GM18951 (cell line): ENCODE results near the gene TYW1.
"Not testable (repeated sequence)": the region's sequence is repeated elsewhere in the genome, so short reads cannot be mapped to it uniquely, and the experiment has no call there.

ENCODE experiments used
- POLR2A ChIP-seq: IDR thresholded peaks from 4 replicates; pipeline ENCODE4 v1.6.1; 2011; ENCODE audit warnings: mild to moderate bottlenecking; ENCODE audit not compliant: insufficient read length, insufficient read depth; ENCODE audit errors: extremely low read depth
- in situ Hi-C: fragments of 300-500 bp; cut with MboI; formaldehyde crosslinking; loops from one replicate; pipeline ENCODE4 v1.12.0; 2022; ENCODE audit warnings: low sequenced_read_pairs, mixed read lengths, inconsistent platforms; ENCODE audit not compliant: unreplicated experiment

TYW1 gene

GRCh38 chr7:67191002-67191720, 194.5 kb downstream of the TYW1 start:
- in situ Hi-C loops, result not testable (repeated sequence)

DNA sequence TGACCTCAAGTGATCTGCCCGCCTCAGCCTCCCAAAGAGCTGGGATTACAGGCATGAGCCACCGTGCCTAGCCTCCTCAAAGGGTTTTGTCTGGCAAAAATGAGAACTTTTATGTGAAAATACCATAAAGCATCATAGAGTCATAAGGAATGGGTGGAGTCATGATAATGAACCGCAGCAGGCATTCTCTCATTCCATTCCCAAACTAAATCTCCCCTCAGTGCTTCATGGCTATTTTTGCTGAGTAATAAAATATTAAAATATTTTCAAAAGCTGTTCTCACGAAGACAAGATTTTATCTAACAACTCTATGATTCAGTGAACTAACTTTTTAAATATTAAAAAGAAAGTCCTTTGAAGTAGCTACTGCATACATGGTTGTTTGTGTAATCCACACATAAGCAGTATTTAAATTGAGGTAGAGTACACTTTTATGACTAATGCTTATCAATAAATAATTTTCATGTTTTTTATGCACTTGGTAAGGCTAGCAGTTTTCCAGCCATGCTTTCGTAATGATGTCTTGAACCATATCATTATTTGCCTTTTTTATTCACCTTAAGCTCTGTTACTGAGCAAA, 195.6 kb downstream of the TYW1 start:
- in situ Hi-C loops, result not testable (repeated sequence)

GRCh38 chr7:67192889-67193613, 196.4 kb downstream of the TYW1 start:
- in situ Hi-C loops, result not testable (repeated sequence)

GRCh38 chr7:67196176-67196575, 199.5 kb downstream of the TYW1 start:
- in situ Hi-C loops, result not testable (repeated sequence)

- in situ Hi-C loops, result not testable (repeated sequence)
Observed at GRCh38 chr7:67198865-67199526, 202.4 kb downstream of the TYW1 start.

- in situ Hi-C loops, result not testable (repeated sequence)
Observed at GRCh38 chr7:67205772-67206171, 209.1 kb downstream of the TYW1 start.

- in situ Hi-C loops, result no loop called here
- TF ChIP-seq POLR2A, result no peak
Observed at GRCh38 chr7:67206452-67206851, 209.8 kb downstream of the TYW1 start.

- in situ Hi-C loops, result not testable (repeated sequence)
Observed at GRCh38 chr7:67208656-67209055, 212.0 kb downstream of the TYW1 start.

GRCh38 chr7:67209256-67209655, 212.6 kb downstream of the TYW1 start:
- in situ Hi-C loops, result no loop called here

GRCh38 chr7:67210567-67210966, 213.9 kb downstream of the TYW1 start:
- TF ChIP-seq POLR2A, result no peak
- in situ Hi-C loops, result no loop called here

More at GRCh38 chr7:67209256-67209655, 212.6 kb downstream of the TYW1 start:
- TF ChIP-seq POLR2A, result no peak

DNA sequence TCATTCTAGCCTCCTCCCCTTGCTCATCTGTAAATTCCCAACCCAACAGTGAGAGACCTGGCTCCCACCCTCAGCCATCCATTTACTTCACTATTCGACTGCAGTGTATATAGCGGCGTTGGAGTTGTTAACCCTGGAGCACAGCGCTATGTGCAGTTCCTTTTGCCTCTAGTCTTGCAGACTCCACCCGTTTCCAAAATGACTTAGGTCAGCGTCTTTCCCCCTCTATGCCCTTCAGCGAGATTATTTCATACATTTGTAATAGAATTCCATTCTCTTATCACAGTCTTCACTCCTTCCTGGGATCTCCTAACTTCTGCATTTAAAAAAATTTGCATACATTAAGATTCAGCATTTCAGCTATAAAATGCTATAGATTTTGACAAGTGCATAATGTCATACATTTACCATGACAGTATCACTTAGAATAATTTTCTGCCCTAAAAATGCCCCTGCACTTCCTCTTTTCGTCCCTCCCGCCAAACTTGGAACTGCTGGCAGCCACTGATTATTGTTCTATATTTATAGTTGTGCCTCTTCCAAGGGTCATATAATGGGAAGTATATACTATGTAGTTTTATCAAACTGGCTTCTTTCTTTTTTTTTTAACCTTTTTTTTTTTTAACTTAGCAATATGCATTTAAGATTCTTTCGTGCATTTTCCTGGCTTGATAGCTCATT, 215.2 kb downstream of the TYW1 start:
- in situ Hi-C loops, result not testable (repeated sequence)

DNA sequence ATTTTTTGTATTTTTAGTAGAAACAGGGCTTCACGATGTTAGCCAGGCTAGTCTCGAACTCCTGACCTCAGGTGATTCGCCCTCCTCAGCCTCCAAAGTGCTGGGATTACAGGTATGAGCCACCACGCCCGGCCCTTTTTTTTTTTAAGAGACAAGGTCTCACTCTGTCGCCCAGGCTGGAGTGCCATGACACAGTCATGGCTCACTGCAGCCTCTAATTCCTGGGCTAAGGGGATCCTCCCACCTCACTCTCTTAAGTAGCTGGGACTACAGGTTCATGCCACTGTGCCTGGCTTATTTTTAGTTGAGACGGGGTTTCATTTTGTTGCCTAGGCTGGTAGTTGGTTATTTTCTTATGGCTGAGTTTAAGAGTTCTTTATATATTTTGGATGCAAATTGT, 216.4 kb downstream of the TYW1 start:
- in situ Hi-C loops, result not testable (repeated sequence)

GRCh38 chr7:67223551-67223950, 226.9 kb downstream of the TYW1 start:
- in situ Hi-C loops, result not testable (repeated sequence)

- in situ Hi-C loops, result not testable (repeated sequence)
Observed at GRCh38 chr7:67226340-67226907, 229.8 kb downstream of the TYW1 start.

- in situ Hi-C loops, result not testable (repeated sequence)
Observed at GRCh38 chr7:67226967-67227366, 230.3 kb downstream of the TYW1 start.

- in situ Hi-C loops, result not testable (repeated sequence)
Observed at GRCh38 chr7:67229018-67229417, 232.4 kb downstream of the TYW1 start.

GRCh38 chr7:67230029-67230428, 233.4 kb downstream of the TYW1 start:
- in situ Hi-C loops, result not testable (repeated sequence)

GRCh38 chr7:67233506-67233905, 236.9 kb downstream of the TYW1 start:
- in situ Hi-C loops, result not testable (repeated sequence)

DNA sequence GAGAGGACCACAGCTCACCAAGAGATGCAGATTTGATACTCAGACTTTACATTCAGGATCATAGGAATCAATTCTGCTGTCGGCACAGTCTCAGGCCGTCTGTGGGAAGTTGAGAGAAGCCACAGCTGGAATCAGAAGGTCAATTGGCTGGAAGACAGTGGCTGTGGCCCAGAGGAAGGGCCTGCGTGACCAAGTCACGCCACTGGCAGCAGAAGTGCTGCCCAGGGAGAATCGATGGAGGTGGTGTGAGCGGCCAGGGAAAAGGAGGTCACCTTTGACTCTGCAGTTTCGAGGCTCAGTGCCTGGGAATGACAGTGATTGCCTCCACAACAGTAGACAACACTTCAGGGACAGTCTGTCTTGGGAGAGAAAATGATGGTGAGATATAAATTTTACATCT, 239.6 kb downstream of the TYW1 start:
- in situ Hi-C loops, result not testable (repeated sequence)
